SK-N-SH treated with all-trans-retinoic acid at 6 μM for 48 hours (cell line): ENCODE data around the gene LDB2.

Experiments used
- ARNTL ChIP-seq: fragments of 450-650 bp; formaldehyde crosslinking; IDR thresholded peaks from 2 replicates; pipeline ENCODE4 v1.5.0; 2020; ENCODE audit warnings: low read depth, mild to moderate bottlenecking, moderate library complexity, borderline replicate concordance
- BACH2 ChIP-seq: fragments of 250-450 bp; sonication (Bioruptor Pico); IDR thresholded peaks from 2 replicates; pipeline ENCODE4 v1.9.0; 2021; ENCODE audit warnings: mild to moderate bottlenecking, borderline replicate concordance
- CREB5 ChIP-seq: fragments of 250-450 bp; sonication (Bioruptor Pico); IDR thresholded peaks from 2 replicates; pipeline ENCODE4 v1.5.1; 2020; ENCODE audit warnings: low read depth, mild to moderate bottlenecking, moderate library complexity
- CSDC2 ChIP-seq: fragments of 250-450 bp; sonication (Bioruptor Pico); IDR thresholded peaks from 2 replicates; pipeline ENCODE4 v1.5.0; 2020; ENCODE audit warnings: mild to moderate bottlenecking, moderate library complexity
- CSRNP3 ChIP-seq: fragments of 250-450 bp; sonication (Bioruptor Pico); IDR thresholded peaks from 2 replicates; pipeline ENCODE4 v1.5.1; 2021; ENCODE audit warnings: mild to moderate bottlenecking, moderate library complexity
- ESRRG ChIP-seq: fragments of 250-450 bp; sonication (Bioruptor Pico); IDR thresholded peaks from 2 replicates; pipeline ENCODE4 v1.6.1; 2021; ENCODE audit warnings: mild to moderate bottlenecking
- PATZ1 ChIP-seq: fragments of 250-450 bp; sonication (Bioruptor Pico); IDR thresholded peaks from 2 replicates; pipeline ENCODE4 v1.8.0; 2020; ENCODE audit warnings: mild to moderate bottlenecking, moderate library complexity, borderline replicate concordance
- POU6F1 ChIP-seq: fragments of 250-450 bp; sonication (Bioruptor Pico); IDR thresholded peaks from 2 replicates; pipeline ENCODE4 v1.8.0; 2021; ENCODE audit warnings: low read depth, mild to moderate bottlenecking, moderate library complexity, borderline replicate concordance
- PPARA ChIP-seq: fragments of 250-450 bp; sonication (Bioruptor Pico); IDR thresholded peaks from 2 replicates; pipeline ENCODE4 v1.5.0; 2020; ENCODE audit warnings: mild to moderate bottlenecking, borderline replicate concordance
- RARB ChIP-seq: fragments of 250-450 bp; sonication (Bioruptor Pico); IDR thresholded peaks from 2 replicates; pipeline ENCODE4 v1.8.0; 2021; ENCODE audit warnings: mild to moderate bottlenecking, moderate library complexity
- TCF4 ChIP-seq: fragments of 250-450 bp; sonication (Bioruptor Pico); IDR thresholded peaks from 2 replicates; pipeline ENCODE4 v1.8.0; 2021; ENCODE audit warnings: mild to moderate bottlenecking, moderate library complexity, borderline replicate concordance
- ZFP3 ChIP-seq: fragments of 250-450 bp; sonication (Bioruptor Pico); IDR thresholded peaks from 2 replicates; pipeline ENCODE4 v1.5.0; 2020; ENCODE audit warnings: mild to moderate bottlenecking, moderate library complexity
- ZFP30 ChIP-seq: fragments of 450-650 bp; formaldehyde crosslinking; IDR thresholded peaks from 2 replicates; pipeline ENCODE4 v1.5.0; 2022; ENCODE audit warnings: mild to moderate bottlenecking, moderate library complexity
- ZNF565 ChIP-seq: fragments of 450-650 bp; formaldehyde crosslinking; conservative IDR thresholded peaks from 2 replicates; pipeline ENCODE4 v1.5.0; 2020; ENCODE audit warnings: low read depth, mild to moderate bottlenecking, moderate library complexity

GRCh38 chr4:16695896-16696295 lies 202.5 kb downstream of the LDB2 start:
- TF ChIP-seq CREB5 (no peak), ZFP3 (CRISPR knock-in tag) (no peak), POU6F1 (no peak), ESRRG (CRISPR knock-in tag) (no peak), ZNF565 (no peak), CSRNP3 (CRISPR knock-in tag) (no peak), CSDC2 (no peak), TCF4 (CRISPR knock-in tag) (no peak), ZFP30 (CRISPR knock-in tag) (no peak), BACH2 (no peak), PATZ1 (no peak), PPARA (CRISPR knock-in tag) (no peak), RARB (CRISPR knock-in tag) (no peak), ARNTL (CRISPR knock-in tag) (no peak)
